Keratinocyte (primary cell): ENCODE data around the gene PLCL1. TPM values are rescaled to one million over a fixed set of nuclear protein-coding genes. Genes with fewer than 3 reads are reported as not detected.

Experiments used
- DNase-seq: peaks from one replicate; pipeline ENCODE4 v3.0.0-alpha.2; 2011; ENCODE audit warnings: low read depth, missing footprints, low spot score
- FAIRE-seq: peaks from 2 replicates; lab custom pipeline; 2011; peaks lifted over from hg19 to GRCh38; lab: Jason Lieb, UNC
- H2AFZ ChIP-seq: 2 replicates; pipeline ENCODE4 v1.6.0; 2012; ENCODE audit warnings: low read length, control low read depth, inconsistent platforms; ENCODE audit not compliant: control insufficient read depth
- H3K27ac ChIP-seq: 2 replicates; pipeline ENCODE4 v1.5.1; 2011; ENCODE audit warnings: low read length; ENCODE audit not compliant: control insufficient read depth, insufficient read depth
- H3K27me3 ChIP-seq: 3 replicates; pipeline ENCODE4 v1.6.0; 2011; ENCODE audit warnings: low read length; ENCODE audit not compliant: control insufficient read depth, insufficient read depth; ENCODE audit errors: extremely low read depth
- H3K36me3 ChIP-seq, 2 experiments: 2 replicates in 1 of 2; 3 replicates in 1 of 2; pipeline ENCODE4 v1.5.1; 2011; ENCODE audit warnings: low read length in 2 of 2, mild to moderate bottlenecking in 1 of 2; ENCODE audit not compliant: control insufficient read depth in 2 of 2, insufficient read depth in 2 of 2; ENCODE audit errors: extremely low read depth in 1 of 2
- H3K4me1 ChIP-seq: 3 replicates; pipeline ENCODE4 v1.5.1; 2011; ENCODE audit warnings: low read length; ENCODE audit not compliant: control insufficient read depth, insufficient read depth; ENCODE audit errors: extremely low read depth
- H3K4me2 ChIP-seq: 3 replicates; pipeline ENCODE4 v1.6.0; 2011; ENCODE audit warnings: low read depth, low read length; ENCODE audit not compliant: control insufficient read depth, insufficient read depth; ENCODE audit errors: extremely low read depth
- H3K4me3 ChIP-seq, 3 experiments: fragments of 200-600 bp in 1 of 3; sonication (generic) in 1 of 3; 2 replicates in 2 of 3; 3 replicates in 1 of 3; pipeline ENCODE4 v1.5.1; 2011 to 2016; ENCODE audit warnings: low read length in 3 of 3, mild to moderate bottlenecking in 3 of 3, control low read depth in 2 of 3, inconsistent platforms in 1 of 3, low read depth in 1 of 3, mixed read lengths in 1 of 3, mixed run types in 1 of 3, moderate library complexity in 1 of 3; ENCODE audit not compliant: control insufficient read depth in 2 of 3, insufficient read depth in 2 of 3; ENCODE audit errors: extremely low read depth in 1 of 3
- H3K79me2 ChIP-seq: 2 replicates; pipeline ENCODE4 v1.6.0; 2012; ENCODE audit warnings: low read length; ENCODE audit not compliant: control insufficient read depth, insufficient read depth
- H3K9ac ChIP-seq: 3 replicates; pipeline ENCODE4 v1.6.0; 2011; ENCODE audit warnings: low read length; ENCODE audit not compliant: control insufficient read depth, insufficient read depth; ENCODE audit errors: extremely low read depth
- H3K9me1 ChIP-seq: 3 replicates; pipeline ENCODE4 v1.6.0; 2011; ENCODE audit warnings: low read length; ENCODE audit not compliant: control insufficient read depth, insufficient read depth; ENCODE audit errors: extremely low read depth
- H3K9me3 ChIP-seq: 2 replicates; pipeline ENCODE4 v1.5.1; 2012; ENCODE audit warnings: low read depth, low read length; ENCODE audit not compliant: control insufficient read depth
- H4K20me1 ChIP-seq: 3 replicates; pipeline ENCODE4 v1.6.0; 2011; ENCODE audit warnings: low read length; ENCODE audit not compliant: control insufficient read depth, insufficient read depth; ENCODE audit errors: extremely low read depth
- CTCF ChIP-seq, 3 experiments: IDR thresholded peaks in 1 of 3; conservative IDR thresholded peaks in 1 of 3; optimal IDR thresholded peaks in 1 of 3; 2 replicates in 2 of 3; 3 replicates in 1 of 3; pipeline versions ENCODE3 to v1.5.1; 2011; ENCODE audit warnings: low read length in 3 of 3, mild to moderate bottlenecking in 3 of 3, moderate library complexity in 2 of 3, control low read depth in 1 of 3, inconsistent platforms in 1 of 3; ENCODE audit not compliant: insufficient read depth in 2 of 3; ENCODE audit errors: extremely low read depth in 1 of 3
- EZH2 ChIP-seq: IDR thresholded peaks from one replicate; pipeline ENCODE4 v1.6.1; 2012; ENCODE audit warnings: inconsistent platforms, mild to moderate bottlenecking, low read length, moderate library complexity
- dilution Hi-C: fragments of 300-500 bp; cut with MboI; formaldehyde crosslinking; loops from one replicate; pipeline ENCODE4 v1.7.0; 2020; ENCODE audit warnings: low sequenced_read_pairs; ENCODE audit not compliant: extremely low pct_ligation_motif_present
- polyA plus RNA-seq, 5 experiments: library from polyadenylated mRNA; depleted of rRNA in 3 of 5; stranded (reverse) in 3 of 5; stranded (forward) in 1 of 5; unstranded in 1 of 5; fragments of >200 nt; gene quantifications; 1 replicate in 1 of 5; 2 replicates in 3 of 5; 3 replicates in 1 of 5; pipeline versions ENCODE4 v1.2.1 to v1.2.3, GENCODE V29; 2011 to 2012; ENCODE audit warnings: missing spikeins in 2 of 5, low read depth in 1 of 5, low replicate concordance in 1 of 5

PLCL1 gene
- polyA plus RNA-seq, 1 donor (not counting 4 experiments of a cell fraction or from before 2014, with no cell fraction given) = 0.01 TPM

- Histone ChIP-seq H3K9me3 (no peaks in the 10 kb centered on the region), H3K9me1 (no peaks in the 10 kb centered on the region), H4K20me1 (no peaks in the 10 kb centered on the region), H2AFZ (no peak overlapping the region), H3K9ac (no peak overlapping the region), H3K27ac (no peak overlapping the region), H3K36me3 (no peaks in the 10 kb centered on the region), H3K4me2 (no peak overlapping the region), H3K27me3 (no peaks in the 10 kb centered on the region), H3K4me3 (no peak overlapping the region), H3K4me1 (no peaks in the 10 kb centered on the region), H3K79me2 (no peaks in the 10 kb centered on the region)
- TF ChIP-seq EZH2 = no peak
- TF ChIP-seq CTCF (optimal IDR thresholded peaks at IDR 0.05 in 1 of 3, IDR thresholded peaks at IDR 0.05 in 1 of 3, conservative IDR thresholded peaks at IDR 0.05 in 1 of 3; ENCODE audit: extremely low read depth in 1 of 3, insufficient read depth in 2 of 3, low read length in 3 of 3) = no peak
- dilution Hi-C loops = loop anchor here (25.0 kb wide), 1 partner anchor 295 kb away; the partner anchor contains the start of gene PLCL1
- FAIRE-seq (no peak), DNase-seq (no peak)
Observed at GRCh38 chr2:198106621-198107385, 302.4 kb downstream of the PLCL1 start.

GRCh38 chr2:198113316-198113715, 308.9 kb downstream of the PLCL1 start:
- Histone ChIP-seq H3K27ac (no peak overlapping the region), H3K4me3 (no peak overlapping the region), H3K9me1 (no peaks in the 10 kb centered on the region), H3K79me2 (no peaks in the 10 kb centered on the region), H3K9ac (no peak overlapping the region), H3K27me3 (no peaks in the 10 kb centered on the region), H3K36me3 (no peaks in the 10 kb centered on the region), H3K9me3 (no peaks in the 10 kb centered on the region), H2AFZ (no peak overlapping the region), H3K4me1 (no peaks in the 10 kb centered on the region), H4K20me1 (no peaks in the 10 kb centered on the region), H3K4me2 (no peak overlapping the region)
- dilution Hi-C loops = loop anchor here (25.0 kb wide), 1 partner anchor 301 kb away; the partner anchor contains the start of gene PLCL1
- no peak for TF ChIP-seq EZH2
- TF ChIP-seq CTCF (optimal IDR thresholded peaks at IDR 0.05 in 1 of 3, IDR thresholded peaks at IDR 0.05 in 1 of 3, conservative IDR thresholded peaks at IDR 0.05 in 1 of 3; ENCODE audit: extremely low read depth in 1 of 3, insufficient read depth in 2 of 3, low read length in 3 of 3) = no peak
- no peak for FAIRE-seq
- no peak for DNase-seq
